Skeletal muscle satellite cell (primary cell): ENCODE results near the gene COX5A.
"Not testable (repeated sequence)": the region's sequence is repeated elsewhere in the genome, so short reads cannot be mapped to it uniquely, and the experiment has no call there.

Source experiments
- H3K27me3 ChIP-seq: 2 replicates; pipeline ENCODE4 v1.7.0; 2013; ENCODE audit warnings: low read length; ENCODE audit not compliant: control insufficient read depth, insufficient read depth
- H3K36me3 ChIP-seq: 2 replicates; pipeline ENCODE4 v1.7.0; 2013; ENCODE audit warnings: mild to moderate bottlenecking, control low read depth, low read length; ENCODE audit not compliant: insufficient read depth
- H3K4me1 ChIP-seq: 2 replicates; pipeline ENCODE4 v1.7.0; 2013; ENCODE audit warnings: low read length; ENCODE audit not compliant: control insufficient read depth, insufficient read depth
- H3K4me2 ChIP-seq: 2 replicates; pipeline ENCODE4 v1.7.0; 2013; ENCODE audit warnings: mild to moderate bottlenecking, low read length
- H3K4me3 ChIP-seq: 2 replicates; pipeline ENCODE4 v1.7.0; 2013; ENCODE audit warnings: low read length
- H3K9ac ChIP-seq: 2 replicates; pipeline ENCODE4 v1.7.0; 2013; ENCODE audit warnings: mild to moderate bottlenecking, low read depth, low read length, moderate library complexity
- H3K9me3 ChIP-seq: replicated peaks from 2 replicates; pipeline ENCODE4 v1.7.0; 2013; ENCODE audit warnings: mild to moderate bottlenecking, control low read depth, low read length

COX5A gene

DNA sequence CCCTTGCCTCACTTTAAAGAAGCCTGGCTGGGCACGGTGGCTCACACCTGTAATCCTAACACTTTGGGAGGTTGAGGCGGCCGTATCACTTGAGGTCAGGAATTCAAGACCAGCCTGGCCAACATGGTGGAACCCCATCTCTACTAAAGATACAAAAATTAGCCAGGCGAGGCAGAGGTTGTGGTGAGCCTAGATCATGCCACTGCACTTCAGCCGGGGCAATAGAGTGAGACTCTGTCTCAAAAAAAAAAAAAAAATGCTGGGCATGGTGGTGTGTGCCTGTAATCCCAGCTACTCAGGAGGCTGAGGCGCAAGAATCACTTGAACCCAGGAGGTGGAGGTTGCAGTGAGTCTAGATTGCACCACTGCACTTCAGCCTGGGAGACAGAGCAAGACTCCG, 43.5 kb downstream of the COX5A start:
- not testable (repeated sequence) for H3K9me3 ChIP-seq, H3K4me1 ChIP-seq, H3K4me2 ChIP-seq, H3K4me3 ChIP-seq, H3K9ac ChIP-seq, H3K27me3 ChIP-seq
- peaks cover 40% of the 10 kb centered on the region for H3K36me3 ChIP-seq

DNA sequence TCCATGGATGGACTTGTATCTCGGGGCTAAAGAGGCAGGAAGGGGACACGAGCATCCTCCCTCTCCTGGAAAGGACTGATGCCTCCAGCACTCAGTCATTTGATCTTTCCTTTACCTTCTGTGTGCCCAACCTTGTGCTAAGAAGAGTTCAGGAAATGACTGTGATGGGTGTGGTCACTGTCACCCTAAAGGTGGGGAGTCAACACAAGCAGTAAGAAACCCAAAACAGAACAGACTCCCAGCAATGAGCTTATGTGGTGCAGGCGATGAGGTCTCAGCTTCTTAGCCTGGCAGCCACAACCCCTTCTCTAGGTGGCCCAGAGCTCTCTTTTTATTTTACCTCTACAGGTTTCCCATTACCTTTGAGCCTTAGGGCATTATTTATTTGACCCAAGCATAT, 44.2 kb downstream of the COX5A start:
- no peaks in the 10 kb centered on the region for H3K27me3 ChIP-seq
- peaks cover 14% of the 10 kb centered on the region for H3K4me1 ChIP-seq
- no peak overlapping the region for H3K4me2 ChIP-seq
- peaks cover 33% of the 10 kb centered on the region for H3K36me3 ChIP-seq
- H3K9me3 ChIP-seq: no peaks in the 10 kb centered on the region
- H3K9ac ChIP-seq: no peak overlapping the region
- H3K4me3 ChIP-seq: no peak overlapping the region

GRCh38 chr15:74892931-74893330, 44.9 kb downstream of the COX5A start:
- H3K4me2 ChIP-seq: no peak overlapping the region
- peaks cover 30% of the 10 kb centered on the region for H3K36me3 ChIP-seq
- no peaks in the 10 kb centered on the region for H3K27me3 ChIP-seq
- no peak overlapping the region for H3K4me3 ChIP-seq
- H3K4me1 ChIP-seq: peaks cover 14% of the 10 kb centered on the region
- H3K9me3 ChIP-seq: no peaks in the 10 kb centered on the region
- no peak overlapping the region for H3K9ac ChIP-seq

- Histone ChIP-seq H3K4me1 (peaks cover 14% of the 10 kb centered on the region), H3K36me3 (peaks cover 25% of the 10 kb centered on the region), H3K9ac (no peak overlapping the region), H3K9me3 (no peaks in the 10 kb centered on the region), H3K27me3 (no peaks in the 10 kb centered on the region), H3K4me3 (no peak overlapping the region), H3K4me2 (no peak overlapping the region)
These were observed 45.6 kb downstream of the COX5A start for GRCh38 chr15:74892313-74892712.

- H3K9me3 ChIP-seq: no peaks in the 10 kb centered on the region
- no peak overlapping the region for H3K4me3 ChIP-seq
- H3K27me3 ChIP-seq: no peaks in the 10 kb centered on the region
- no peak overlapping the region for H3K9ac ChIP-seq
- H3K4me2 ChIP-seq: no peak overlapping the region
- H3K4me1 ChIP-seq: peaks cover 14% of the 10 kb centered on the region
- peaks cover 25% of the 10 kb centered on the region for H3K36me3 ChIP-seq
These were observed 46.4 kb downstream of the COX5A start for GRCh38 chr15:74891469-74891868.

DNA sequence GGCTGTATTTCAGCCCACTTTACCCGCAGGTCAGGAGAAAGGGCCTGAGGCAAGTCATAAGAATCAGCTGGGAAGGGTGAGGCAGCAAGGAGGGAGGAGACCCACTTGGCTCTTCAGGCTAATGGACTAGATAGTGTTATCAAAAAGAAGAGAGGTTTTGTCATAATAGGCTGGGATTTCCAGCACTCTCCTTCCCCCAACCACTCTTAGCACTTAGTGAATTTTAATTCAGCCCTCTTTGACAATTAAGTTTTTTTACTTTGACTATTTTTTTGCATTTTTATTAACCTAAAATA, 47.3 kb downstream of the COX5A start:
- Histone ChIP-seq H3K9me3 (no peaks in the 10 kb centered on the region), H3K4me3 (peak overlapping the region; percentile 91), H3K9ac (peak overlapping the region; percentile 86), H3K36me3 (peaks cover 19% of the 10 kb centered on the region), H3K4me2 (peak overlapping the region; percentile 81), H3K4me1 (peaks cover 14% of the 10 kb centered on the region), H3K27me3 (no peaks in the 10 kb centered on the region)

DNA sequence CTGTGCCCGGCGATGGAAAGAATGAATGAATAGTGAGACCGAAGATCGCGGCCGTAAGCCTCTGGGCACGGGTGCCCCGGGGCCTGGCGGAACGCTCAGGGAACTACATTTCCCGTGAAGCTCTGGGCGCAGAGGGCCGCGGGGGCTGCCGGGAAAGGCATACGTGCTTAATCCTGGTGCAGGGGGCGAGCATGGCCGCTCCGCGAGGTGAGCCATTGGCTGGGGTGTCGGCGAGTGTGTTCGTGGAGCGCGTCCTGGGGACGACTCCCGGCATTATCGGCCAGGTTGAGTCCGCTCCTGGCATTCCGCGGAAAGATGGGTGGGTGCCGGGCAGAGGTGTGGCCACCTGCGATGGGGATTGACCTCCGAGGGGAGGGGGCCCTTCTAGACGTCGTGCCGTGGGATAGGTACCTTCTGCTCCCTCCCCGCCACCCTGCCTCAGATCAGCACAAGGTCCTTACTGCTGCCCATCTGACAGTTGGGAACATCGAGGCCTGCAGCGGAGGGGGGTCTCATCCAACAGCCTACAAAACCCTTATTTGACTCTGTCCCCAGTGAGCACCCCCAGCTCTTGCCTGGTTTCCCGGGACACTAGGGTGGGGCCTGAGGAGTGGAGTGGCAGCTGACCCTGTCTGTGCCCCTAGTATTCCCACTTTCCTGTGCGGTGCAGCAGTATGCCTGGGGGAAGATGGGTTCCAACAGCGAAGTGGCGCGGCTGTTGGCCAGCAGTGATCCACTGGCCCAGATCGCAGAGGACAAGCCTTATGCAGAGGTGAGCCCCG, 47.8 kb downstream of the COX5A start, which contains the start of gene MPI:
Gene MPI, plus strand, starts transcription at position 160 of the 782 bp plus-strand sequence. Its CDS starts 32 bp downstream, at position 192.
- peak within 1 kb of the TSS; percentile 86 for H3K9ac ChIP-seq
- peaks cover 16% of the 10 kb centered on the region for H3K4me1 ChIP-seq

DNA sequence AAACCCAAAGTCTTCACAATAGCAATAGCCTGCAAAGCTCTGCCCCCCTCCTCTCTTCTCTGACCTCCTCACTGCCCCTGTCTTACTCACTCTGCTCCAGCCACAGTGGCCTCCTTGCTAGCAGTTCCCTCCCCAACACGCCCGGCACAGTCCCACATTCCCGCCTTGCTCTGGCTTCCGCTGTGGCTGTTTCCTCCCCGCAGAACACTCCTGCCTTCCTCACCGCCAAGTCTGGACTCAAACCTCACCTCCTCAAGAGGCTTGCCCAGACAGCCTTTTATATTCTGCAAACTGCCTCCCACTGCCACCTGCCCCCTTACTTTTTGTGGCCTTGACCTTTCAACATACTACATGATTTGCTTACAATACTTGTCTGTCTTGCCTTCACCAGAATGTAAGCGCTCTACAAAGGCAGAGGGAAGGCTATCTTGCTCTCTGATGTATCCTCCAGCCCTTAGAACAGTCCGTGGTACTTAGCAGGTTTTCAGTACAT, 48.4 kb downstream of the COX5A start:
- Histone ChIP-seq H3K4me1 (peaks cover 22% of the 10 kb centered on the region), H3K27me3 (no peaks in the 10 kb centered on the region), H3K9ac (peak overlapping the region; percentile 86), H3K4me3 (peak overlapping the region; percentile 91), H3K9me3 (no peaks in the 10 kb centered on the region), H3K4me2 (peak overlapping the region; percentile 81), H3K36me3 (peaks cover 19% of the 10 kb centered on the region)

More for the DNA sequence above, 47.8 kb downstream of the COX5A start, which contains the start of gene MPI:
- Histone ChIP-seq H3K36me3 (peaks cover 19% of the 10 kb centered on the region), H3K9me3 (no peaks in the 10 kb centered on the region), H3K27me3 (no peaks in the 10 kb centered on the region), H3K4me3 (peak within 1 kb of the TSS; percentile 91), H3K4me2 (peak within 1 kb of the TSS; percentile 81)

- H3K9ac ChIP-seq: no peak overlapping the region
- peaks cover 19% of the 10 kb centered on the region for H3K36me3 ChIP-seq
- no peaks in the 10 kb centered on the region for H3K9me3 ChIP-seq
- peaks cover 27% of the 10 kb centered on the region for H3K4me1 ChIP-seq
- no peak overlapping the region for H3K4me2 ChIP-seq
- H3K27me3 ChIP-seq: no peaks in the 10 kb centered on the region
- no peak overlapping the region for H3K4me3 ChIP-seq
These were observed 49.2 kb downstream of the COX5A start for GRCh38 chr15:74888716-74889115.

GRCh38 chr15:74887537-74888193, 50.2 kb downstream of the COX5A start:
- not testable (repeated sequence) for H3K27me3 ChIP-seq, H3K9me3 ChIP-seq, H3K4me2 ChIP-seq, H3K4me3 ChIP-seq, H3K9ac ChIP-seq, H3K36me3 ChIP-seq
- peaks cover 27% of the 10 kb centered on the region for H3K4me1 ChIP-seq

DNA sequence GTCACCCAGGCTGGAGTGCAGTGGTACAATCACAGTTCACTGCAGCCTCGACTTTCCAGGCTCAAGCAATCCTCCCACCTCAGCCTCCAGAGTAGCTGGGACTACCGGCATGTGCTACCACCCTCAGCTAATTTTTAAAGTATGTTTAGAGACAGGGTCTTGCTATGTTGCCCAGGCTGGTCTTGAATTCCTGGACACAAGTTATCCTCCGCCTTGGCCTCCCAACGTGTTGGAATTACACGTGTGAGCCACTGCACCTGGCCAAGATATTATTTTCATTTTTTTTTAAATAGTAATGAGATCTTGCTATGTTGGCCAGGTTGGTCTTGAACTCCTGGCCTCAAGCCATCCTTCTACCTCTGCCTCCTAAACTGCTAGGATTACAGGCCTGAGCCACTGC, 52.4 kb downstream of the COX5A start:
- H3K9ac ChIP-seq: no peak overlapping the region
- H3K9me3 ChIP-seq: no peaks in the 10 kb centered on the region
- H3K36me3 ChIP-seq: no peaks in the 10 kb centered on the region
- H3K4me2 ChIP-seq: no peak overlapping the region
- H3K27me3 ChIP-seq: no peaks in the 10 kb centered on the region
- no peak overlapping the region for H3K4me3 ChIP-seq
- H3K4me1 ChIP-seq: peaks cover 20% of the 10 kb centered on the region
